Lung (tissue), 12 donors: ENCODE results near the gene UGGT1. TPM values are rescaled to one million over a fixed set of nuclear protein-coding genes. Genes with fewer than 3 reads are reported as not detected.

Experiments used
- ATAC-seq: fragments of 200-7000 bp; cut with Tn5 transposase; one replicate; pipeline ENCODE4 v1.9.1; 2020; ENCODE audit warnings: moderate number of reproducible peaks; ENCODE audit not compliant: insufficient read depth, low FRiP score
- DNase-seq, 3 donors: peaks; one replicate each; pipeline ENCODE4 v3.0.0-alpha.2; 2013 to 2017
- H3K27ac ChIP-seq, 2 donors: one replicate each; pipeline ENCODE4 v1.5.1; 2013; ENCODE audit warnings: mild to moderate bottlenecking in 2 of 2, moderate library complexity in 2 of 2, control low read depth in 1 of 2, inconsistent platforms in 1 of 2, low read depth in 1 of 2, low read length in 1 of 2
- H3K27me3 ChIP-seq, 3 donors: one replicate each; pipeline ENCODE4 v1.5.1; 2013; ENCODE audit warnings: low read length in 2 of 3; ENCODE audit not compliant: control insufficient read depth in 3 of 3, insufficient read depth in 3 of 3
- H3K36me3 ChIP-seq, 4 donors: one replicate each; pipeline ENCODE4 v1.5.1; 2013; ENCODE audit warnings: low read length in 4 of 4, mild to moderate bottlenecking in 1 of 4, moderate library complexity in 1 of 4; ENCODE audit not compliant: control insufficient read depth in 4 of 4, insufficient read depth in 4 of 4
- H3K4me1 ChIP-seq, 5 donors: one replicate each; pipeline ENCODE4 v1.5.1; 2013; ENCODE audit warnings: low read length in 5 of 5, mild to moderate bottlenecking in 2 of 5, moderate library complexity in 1 of 5; ENCODE audit not compliant: control insufficient read depth in 5 of 5, insufficient read depth in 5 of 5
- H3K4me3 ChIP-seq: one replicate; pipeline ENCODE4 v1.5.1; 2013; ENCODE audit warnings: mild to moderate bottlenecking, control low read depth, moderate library complexity
- H3K9ac ChIP-seq, 2 donors: one replicate each; pipeline ENCODE4 v1.5.1; 2013; ENCODE audit warnings: low read length in 2 of 2, control low read depth in 1 of 2; ENCODE audit not compliant: insufficient read depth in 1 of 2
- H3K9me3 ChIP-seq, 4 donors: one replicate each; pipeline ENCODE4 v1.5.1; 2013; ENCODE audit warnings: low read length in 3 of 4, mild to moderate bottlenecking in 1 of 4, moderate library complexity in 1 of 4; ENCODE audit not compliant: control insufficient read depth in 4 of 4, insufficient read depth in 3 of 4
- WGBS, 2 donors: extraction: QIAGEN DNeasy Blood & Tissue Kit; methylation state at CpG; one replicate each; pipeline ENCODE4 v1.1.7; 2013; 5-methylcytosine and 5-hydroxymethylcytosine counted together
- polyA plus RNA-seq, 2 donors: library from polyadenylated mRNA; stranded (reverse); fragments of 200-250 nt; gene quantifications; one replicate each; pipeline ENCODE4 v1.2.1, GENCODE V29; 2013
- total RNA-seq, 2 donors: library from RNA; depleted of rRNA in 1 of 2; stranded (reverse); fragments of >200 nt in 1 of 2; gene quantifications; one replicate each; pipeline ENCODE4 v1.2.1, GENCODE V29; 2014 to 2021
- TF ChIP-seq, protein P1 (sequence below): IDR thresholded peaks from 2 replicates; pipeline ENCODE4 v1.5.1; 2012; ENCODE audit warnings: mild to moderate bottlenecking; ENCODE audit errors: control extremely low read depth, extremely low read depth
- donor health status: control.
- donor health status: control.
- donor health status: Bipolar disorder and iron deficiency.
- donor health status: healthy.
- donor health status: DM: yes; HTN: yes; CAD: no.

Gene UGGT1
- total and polyA plus RNA-seq, 4 donors, result 9.4 to 57.7 (median 32.8) TPM

DNA sequence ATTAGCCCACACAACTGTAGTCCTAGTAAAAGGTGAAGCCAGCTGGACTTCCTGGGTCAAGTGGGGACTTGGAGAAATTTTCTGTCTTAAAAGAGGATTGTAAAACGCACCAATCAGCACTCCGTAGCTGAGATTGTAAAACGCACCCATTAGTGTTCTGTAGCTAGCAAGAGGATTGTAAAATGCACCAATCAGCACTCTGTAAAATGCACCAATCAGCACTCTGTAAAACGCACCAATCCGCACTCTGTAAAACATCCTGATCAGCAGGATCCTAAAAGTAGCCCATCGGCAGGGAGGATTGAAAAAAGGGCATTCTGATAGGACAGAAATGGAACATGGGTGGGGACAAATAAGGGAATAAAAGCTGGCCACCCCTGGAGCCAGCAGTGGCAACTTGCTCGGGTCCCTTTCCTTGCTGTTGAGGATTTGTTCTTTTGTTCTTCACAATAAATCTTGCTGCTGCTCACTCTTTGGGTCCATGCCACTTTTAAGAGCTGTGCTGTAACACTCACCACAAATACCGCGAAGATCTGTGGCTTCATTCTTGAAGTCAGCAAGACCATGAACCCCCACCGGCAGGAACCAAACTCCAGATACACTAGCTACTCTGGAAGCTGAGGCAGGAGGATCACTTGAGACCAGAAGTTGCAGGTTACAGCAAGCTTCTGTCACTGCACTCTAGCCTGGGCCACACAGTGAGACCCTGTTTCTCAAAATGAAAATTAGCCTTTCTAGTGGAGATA, 125.1 kb downstream of the UGGT1 start:
- Histone ChIP-seq H3K36me3 (no peaks in the 10 kb centered on the region), H3K9me3 (peaks cover 0 to 2% (median 0%) of the 10 kb centered on the region in 4 donors), H3K4me1 (no peaks in the 10 kb centered on the region), H3K27me3 (peaks cover 0 to 2% (median 0%) of the 10 kb centered on the region in 3 donors), H3K9ac (no peak overlapping the region), H3K27ac (no peak overlapping the region), H3K4me3 (no peak overlapping the region)
- TF ChIP-seq, protein P1, sequence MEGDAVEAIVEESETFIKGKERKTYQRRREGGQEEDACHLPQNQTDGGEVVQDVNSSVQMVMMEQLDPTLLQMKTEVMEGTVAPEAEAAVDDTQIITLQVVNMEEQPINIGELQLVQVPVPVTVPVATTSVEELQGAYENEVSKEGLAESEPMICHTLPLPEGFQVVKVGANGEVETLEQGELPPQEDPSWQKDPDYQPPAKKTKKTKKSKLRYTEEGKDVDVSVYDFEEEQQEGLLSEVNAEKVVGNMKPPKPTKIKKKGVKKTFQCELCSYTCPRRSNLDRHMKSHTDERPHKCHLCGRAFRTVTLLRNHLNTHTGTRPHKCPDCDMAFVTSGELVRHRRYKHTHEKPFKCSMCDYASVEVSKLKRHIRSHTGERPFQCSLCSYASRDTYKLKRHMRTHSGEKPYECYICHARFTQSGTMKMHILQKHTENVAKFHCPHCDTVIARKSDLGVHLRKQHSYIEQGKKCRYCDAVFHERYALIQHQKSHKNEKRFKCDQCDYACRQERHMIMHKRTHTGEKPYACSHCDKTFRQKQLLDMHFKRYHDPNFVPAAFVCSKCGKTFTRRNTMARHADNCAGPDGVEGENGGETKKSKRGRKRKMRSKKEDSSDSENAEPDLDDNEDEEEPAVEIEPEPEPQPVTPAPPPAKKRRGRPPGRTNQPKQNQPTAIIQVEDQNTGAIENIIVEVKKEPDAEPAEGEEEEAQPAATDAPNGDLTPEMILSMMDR, result no peak
- no peak for DNase-seq
- ATAC-seq, result no peak
- WGBS, 2 donors, result 82 to 84% methylated on average over 10 of the region's 10 CpGs

DNA sequence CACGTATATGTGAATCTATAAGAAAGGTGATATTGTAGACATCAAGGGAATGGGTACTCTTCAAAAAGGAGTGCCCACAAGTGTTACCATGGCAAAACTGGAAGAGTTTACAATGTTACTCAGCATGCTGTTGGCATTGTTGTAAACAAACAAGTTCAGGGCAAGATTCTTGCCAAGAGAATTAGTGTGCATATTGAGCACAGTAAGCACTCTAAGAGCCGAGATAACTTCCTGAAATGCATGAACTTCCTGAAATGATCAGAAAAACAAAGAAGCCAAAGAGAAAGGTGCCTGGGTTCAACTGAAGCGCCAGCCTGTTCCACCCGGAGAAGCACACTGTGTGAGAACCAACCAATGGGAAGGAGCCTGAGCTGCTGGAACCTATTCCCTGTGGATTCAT, 126.7 kb downstream of the UGGT1 start:
- H3K36me3 ChIP-seq, result no peaks in the 10 kb centered on the region
- no peaks in the 10 kb centered on the region for H3K4me1 ChIP-seq
- H3K27me3 ChIP-seq, result peaks cover 0 to 2% (median 0%) of the 10 kb centered on the region in 3 donors
- WGBS, 2 donors, result 31 to 34% methylated on average over 4 of the region's 4 CpGs
- H3K4me3 ChIP-seq, result no peak overlapping the region
- DNase-seq (no peak), ATAC-seq (no peak)
- no peaks in the 10 kb centered on the region for H3K9me3 ChIP-seq
- H3K9ac ChIP-seq, result no peak overlapping the region
- no peak overlapping the region for H3K27ac ChIP-seq
- TF ChIP-seq, protein P1, result no peak

DNA sequence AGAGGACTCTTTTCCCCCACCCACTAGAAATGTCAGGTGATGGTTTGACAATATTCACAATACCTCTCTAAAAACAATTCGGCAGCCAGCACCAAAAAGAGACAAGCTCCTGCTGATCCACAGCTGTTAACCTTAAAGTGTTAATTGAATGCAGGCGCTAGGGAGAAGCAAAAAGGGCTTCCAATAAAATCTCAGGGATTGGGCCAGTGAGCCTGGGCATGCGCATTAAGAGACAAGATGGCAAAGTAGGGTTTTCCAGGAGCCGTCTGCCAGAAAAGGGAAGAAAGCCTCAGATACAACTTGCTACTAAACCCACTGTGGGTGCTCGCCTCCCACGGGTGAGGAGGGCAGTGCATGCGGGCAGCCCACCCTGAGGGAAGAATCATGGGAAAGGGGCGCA, 128.9 kb downstream of the UGGT1 start:
- peaks cover 0 to 2% (median 0%) of the 10 kb centered on the region in 3 donors for H3K27me3 ChIP-seq
- no peaks in the 10 kb centered on the region for H3K4me1 ChIP-seq
- H3K4me3 ChIP-seq, result no peak overlapping the region
- ATAC-seq, result no peak
- H3K36me3 ChIP-seq, result no peaks in the 10 kb centered on the region
- 73 to 81% methylated on average over 8 of the region's 8 CpGs for WGBS, 2 donors
- no peak overlapping the region for H3K27ac ChIP-seq
- H3K9ac ChIP-seq, result no peak overlapping the region
- DNase-seq, result no peak
- H3K9me3 ChIP-seq, result no peaks in the 10 kb centered on the region
- TF ChIP-seq, protein P1, result no peak
